Measurements from ENCODE around the gene TRPC6. TPM values are rescaled to one million over a fixed set of nuclear protein-coding genes. Genes with fewer than 3 reads are reported as not detected.
A peak's percentile ranks its signal among the peaks of the same experiment; 100 is the strongest.
"Not testable (repeated sequence)": the region's sequence is repeated elsewhere in the genome, so short reads cannot be mapped to it uniquely, and the experiment has no call there.

TRPC6 gene
- total RNA-seq, 1 donor from 2014 or later, result 0.51 TPM

DNA sequence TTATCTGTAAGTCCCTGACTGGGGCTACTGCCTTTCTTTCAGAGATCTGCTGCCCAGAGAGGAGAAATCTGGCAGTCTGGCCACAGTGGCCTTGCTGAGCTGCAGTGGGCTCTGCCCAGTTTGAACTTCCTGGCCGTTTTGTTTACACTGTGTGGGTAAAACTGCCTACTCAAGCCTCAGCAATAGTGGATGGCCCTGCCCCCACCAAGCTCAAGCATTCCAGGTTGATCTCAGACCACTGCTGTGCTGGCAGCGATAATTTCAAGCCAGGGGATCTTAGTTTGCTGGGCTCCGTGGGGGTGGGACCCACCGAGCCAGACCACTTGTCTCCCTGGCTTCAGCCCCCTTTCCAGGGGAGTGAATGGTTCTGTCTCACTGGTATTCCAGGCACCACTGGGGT is 117.5 kb downstream of the TRPC6 start:
- TF ChIP-seq, protein P1, sequence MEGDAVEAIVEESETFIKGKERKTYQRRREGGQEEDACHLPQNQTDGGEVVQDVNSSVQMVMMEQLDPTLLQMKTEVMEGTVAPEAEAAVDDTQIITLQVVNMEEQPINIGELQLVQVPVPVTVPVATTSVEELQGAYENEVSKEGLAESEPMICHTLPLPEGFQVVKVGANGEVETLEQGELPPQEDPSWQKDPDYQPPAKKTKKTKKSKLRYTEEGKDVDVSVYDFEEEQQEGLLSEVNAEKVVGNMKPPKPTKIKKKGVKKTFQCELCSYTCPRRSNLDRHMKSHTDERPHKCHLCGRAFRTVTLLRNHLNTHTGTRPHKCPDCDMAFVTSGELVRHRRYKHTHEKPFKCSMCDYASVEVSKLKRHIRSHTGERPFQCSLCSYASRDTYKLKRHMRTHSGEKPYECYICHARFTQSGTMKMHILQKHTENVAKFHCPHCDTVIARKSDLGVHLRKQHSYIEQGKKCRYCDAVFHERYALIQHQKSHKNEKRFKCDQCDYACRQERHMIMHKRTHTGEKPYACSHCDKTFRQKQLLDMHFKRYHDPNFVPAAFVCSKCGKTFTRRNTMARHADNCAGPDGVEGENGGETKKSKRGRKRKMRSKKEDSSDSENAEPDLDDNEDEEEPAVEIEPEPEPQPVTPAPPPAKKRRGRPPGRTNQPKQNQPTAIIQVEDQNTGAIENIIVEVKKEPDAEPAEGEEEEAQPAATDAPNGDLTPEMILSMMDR (IDR thresholded peaks at IDR 0.05; ENCODE audit: unreplicated experiment), result no peak
- Mint-ChIP-seq H3K4me3 (ENCODE audit: unreplicated experiment) (no peak overlapping the region), H3K36me3 (ENCODE audit: low read depth, unreplicated experiment) (no peaks in the 10 kb centered on the region), H3K27ac (ENCODE audit: unreplicated experiment) (no peak overlapping the region), H3K9me3 (ENCODE audit: unreplicated experiment) (no peaks in the 10 kb centered on the region), H3K4me1 (ENCODE audit: unreplicated experiment) (peaks cover 3% of the 10 kb centered on the region), H3K27me3 (ENCODE audit: unreplicated experiment) (no peaks in the 10 kb centered on the region)
- no peak for DNase-seq (ENCODE audit: low spot score)

DNA sequence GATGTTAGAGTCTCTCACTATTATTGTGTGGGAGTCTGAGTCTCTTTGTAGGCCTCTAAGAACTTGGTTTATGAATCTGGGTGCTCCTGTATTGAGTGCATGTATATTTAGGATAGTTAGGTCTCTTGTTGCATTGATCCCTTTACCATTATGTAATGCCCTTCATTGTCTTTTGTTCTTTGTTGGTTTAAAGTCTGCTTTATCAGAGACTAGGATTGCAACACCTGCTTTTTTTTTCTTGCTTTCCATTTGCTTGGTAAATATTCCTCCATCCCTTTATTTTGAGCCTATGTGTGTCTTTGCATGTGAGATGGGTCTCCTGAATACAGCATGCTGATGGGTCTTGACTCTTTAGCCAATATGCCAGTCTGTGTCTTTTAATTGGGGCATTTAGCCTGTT is 119.4 kb downstream of the TRPC6 start:
- not testable (repeated sequence) for H3K36me3 Mint-ChIP-seq (ENCODE audit: low read depth, unreplicated experiment); DNase-seq (ENCODE audit: low spot score); H3K9me3 Mint-ChIP-seq (ENCODE audit: unreplicated experiment); H3K27ac Mint-ChIP-seq (ENCODE audit: unreplicated experiment); H3K4me3 Mint-ChIP-seq (ENCODE audit: unreplicated experiment); H3K4me1 Mint-ChIP-seq (ENCODE audit: unreplicated experiment); H3K27me3 Mint-ChIP-seq (ENCODE audit: unreplicated experiment)

DNA sequence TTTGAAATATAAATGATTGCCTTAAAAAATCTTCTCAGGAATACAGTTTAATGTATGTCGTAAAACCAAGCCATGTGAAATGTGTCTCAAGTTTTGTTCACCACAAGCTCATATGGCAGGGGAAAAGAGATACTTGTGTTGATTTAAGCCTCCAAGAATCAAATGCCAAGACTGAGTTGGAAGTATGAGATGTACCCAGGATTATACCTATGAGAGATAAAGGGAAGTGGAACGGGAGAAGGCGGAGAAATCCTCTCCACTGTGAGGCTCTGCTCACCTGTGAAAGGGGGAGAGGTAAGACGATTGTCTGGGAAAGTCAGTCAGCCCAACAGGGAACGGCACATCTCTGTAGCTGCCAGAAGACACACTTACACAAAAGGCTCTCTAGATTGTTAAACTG is 124.8 kb downstream of the TRPC6 start:
- H3K9me3 Mint-ChIP-seq (ENCODE audit: unreplicated experiment), result no peaks in the 10 kb centered on the region
- no peaks in the 10 kb centered on the region for H3K27me3 Mint-ChIP-seq (ENCODE audit: unreplicated experiment)
- no peaks in the 10 kb centered on the region for H3K36me3 Mint-ChIP-seq (ENCODE audit: low read depth, unreplicated experiment)
- TF ChIP-seq, protein P1 (IDR thresholded peaks at IDR 0.05; ENCODE audit: unreplicated experiment), result no peak
- H3K4me3 Mint-ChIP-seq (ENCODE audit: unreplicated experiment), result no peak overlapping the region
- no peak overlapping the region for H3K27ac Mint-ChIP-seq (ENCODE audit: unreplicated experiment)
- DNase-seq (ENCODE audit: low spot score), result no peak
- no peaks in the 10 kb centered on the region for H3K4me1 Mint-ChIP-seq (ENCODE audit: unreplicated experiment)

DNA sequence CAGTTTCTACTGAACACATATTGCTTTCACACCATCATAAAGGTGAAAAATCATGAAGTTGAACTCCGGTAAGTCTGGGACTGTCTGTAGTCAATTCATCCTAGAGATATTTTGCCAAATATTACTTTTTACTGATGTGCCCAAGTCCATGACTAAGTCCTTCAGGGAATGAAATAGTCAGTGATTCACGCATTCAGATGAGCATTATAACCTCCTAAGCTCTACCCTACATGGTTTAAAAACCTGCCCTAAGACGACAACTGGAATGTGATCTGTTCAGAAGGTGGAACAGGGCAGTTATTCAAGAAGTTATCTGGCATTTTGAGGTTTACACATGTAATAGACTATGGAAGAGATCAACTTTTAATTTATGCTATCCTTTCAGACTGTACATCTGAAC is 125.6 kb downstream of the TRPC6 start:
- TF ChIP-seq, protein P1 (IDR thresholded peaks at IDR 0.05; ENCODE audit: unreplicated experiment), result no peak
- peaks cover 3% of the 10 kb centered on the region for H3K4me1 Mint-ChIP-seq (ENCODE audit: unreplicated experiment)
- no peaks in the 10 kb centered on the region for H3K36me3 Mint-ChIP-seq (ENCODE audit: low read depth, unreplicated experiment)
- no peaks in the 10 kb centered on the region for H3K9me3 Mint-ChIP-seq (ENCODE audit: unreplicated experiment)
- DNase-seq (ENCODE audit: low spot score), result no peak
- H3K4me3 Mint-ChIP-seq (ENCODE audit: unreplicated experiment), result no peak overlapping the region
- H3K27me3 Mint-ChIP-seq (ENCODE audit: unreplicated experiment), result no peaks in the 10 kb centered on the region
- H3K27ac Mint-ChIP-seq (ENCODE audit: unreplicated experiment), result no peak overlapping the region

DNA sequence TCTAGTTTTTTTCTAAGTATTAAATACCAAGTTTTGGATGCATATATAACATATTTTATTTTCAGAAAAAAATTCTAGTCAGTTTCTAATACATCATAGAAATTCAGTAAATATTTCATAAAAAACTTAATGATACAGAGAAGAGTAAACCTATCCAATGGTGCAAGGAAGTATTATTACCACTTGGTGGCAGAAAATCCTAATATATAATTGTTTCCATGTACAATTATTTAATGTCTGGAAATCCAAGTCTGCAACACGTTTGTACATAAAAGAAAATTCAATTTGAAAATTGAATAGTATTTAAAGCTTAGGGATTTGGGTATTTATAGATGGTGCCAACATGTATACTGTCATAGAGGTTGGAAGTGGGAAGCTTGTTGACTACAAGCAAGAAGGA is 127.0 kb downstream of the TRPC6 start:
- no peak overlapping the region for H3K4me3 Mint-ChIP-seq (ENCODE audit: unreplicated experiment)
- H3K27me3 Mint-ChIP-seq (ENCODE audit: unreplicated experiment), result no peaks in the 10 kb centered on the region
- no peaks in the 10 kb centered on the region for H3K36me3 Mint-ChIP-seq (ENCODE audit: low read depth, unreplicated experiment)
- TF ChIP-seq, protein P1 (IDR thresholded peaks at IDR 0.05; ENCODE audit: unreplicated experiment), result peak; percentile 31
- no peak for DNase-seq (ENCODE audit: low spot score)
- H3K4me1 Mint-ChIP-seq (ENCODE audit: unreplicated experiment), result peaks cover 4% of the 10 kb centered on the region
- no peak overlapping the region for H3K27ac Mint-ChIP-seq (ENCODE audit: unreplicated experiment)
- no peaks in the 10 kb centered on the region for H3K9me3 Mint-ChIP-seq (ENCODE audit: unreplicated experiment)

DNA sequence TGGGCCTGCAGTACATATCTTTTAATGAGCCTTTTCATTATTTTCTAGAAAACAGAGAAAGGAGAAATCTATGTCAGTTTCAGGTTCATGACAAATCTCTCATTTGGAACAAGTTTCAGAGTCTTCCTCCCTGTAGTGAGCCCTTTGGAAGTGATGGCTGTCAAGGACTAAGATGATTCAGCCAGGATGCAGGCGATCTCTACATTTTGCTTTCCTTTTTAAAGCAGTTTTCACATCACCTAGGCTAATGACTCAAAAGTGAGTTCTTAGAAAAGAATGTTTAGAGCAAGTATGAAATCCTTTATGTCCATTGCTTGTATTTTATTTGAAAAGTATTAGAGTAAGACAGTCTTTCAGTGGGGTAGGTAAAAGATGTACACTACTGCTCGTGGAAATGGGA is 130.1 kb downstream of the TRPC6 start:
- DNase-seq (ENCODE audit: low spot score), result no peak
- H3K9me3 Mint-ChIP-seq (ENCODE audit: unreplicated experiment), result no peaks in the 10 kb centered on the region
- H3K4me1 Mint-ChIP-seq (ENCODE audit: unreplicated experiment), result peaks cover 4% of the 10 kb centered on the region
- H3K27me3 Mint-ChIP-seq (ENCODE audit: unreplicated experiment), result no peaks in the 10 kb centered on the region
- H3K36me3 Mint-ChIP-seq (ENCODE audit: low read depth, unreplicated experiment), result no peaks in the 10 kb centered on the region
- no peak overlapping the region for H3K4me3 Mint-ChIP-seq (ENCODE audit: unreplicated experiment)
- no peak overlapping the region for H3K27ac Mint-ChIP-seq (ENCODE audit: unreplicated experiment)
- TF ChIP-seq, protein P1 (IDR thresholded peaks at IDR 0.05; ENCODE audit: unreplicated experiment), result no peak
